Bronchial epithelial cell (primary cell): ENCODE data around the gene PLCB1. TPM values are rescaled to one million over a fixed set of nuclear protein-coding genes. Genes with fewer than 3 reads are reported as not detected.
A peak's percentile ranks its signal among the peaks of the same experiment; 100 is the strongest.

Experiments used
- DNase-seq: peaks from one replicate; pipeline ENCODE4 v3.0.0-alpha.2; 2010; ENCODE audit warnings: low read depth
- FAIRE-seq: peaks from 2 replicates; lab custom pipeline; 2011; peaks lifted over from hg19 to GRCh38; lab: Jason Lieb, UNC
- H3K27me3 ChIP-seq: 2 replicates; pipeline ENCODE4 v1.5.1; 2011; ENCODE audit warnings: low read length; ENCODE audit not compliant: control insufficient read depth, insufficient read depth
- H3K36me3 ChIP-seq: 2 replicates; pipeline ENCODE4 v1.5.1; 2011; ENCODE audit warnings: low read length; ENCODE audit not compliant: control insufficient read depth, insufficient read depth
- H3K4me3 ChIP-seq: 2 replicates; pipeline ENCODE4 v1.5.1; 2011; ENCODE audit warnings: mild to moderate bottlenecking, low read depth, low read length, control low read depth
- total RNA-seq: library from RNA; depleted of rRNA; stranded (reverse); fragments of >200 nt; gene quantifications from 2 replicates; pipeline ENCODE4 v1.2.1, GENCODE V29; 2014
- TF ChIP-seq, protein P1 (sequence below): IDR thresholded peaks from 2 replicates; pipeline ENCODE4 v1.5.1; 2011; ENCODE audit warnings: mild to moderate bottlenecking, moderate library complexity, low read length, control low read depth, inconsistent platforms; ENCODE audit not compliant: insufficient read depth, severe bottlenecking

The PLCB1 gene
- total RNA-seq, 1 donor from 2014 or later = 1.1 TPM

DNA sequence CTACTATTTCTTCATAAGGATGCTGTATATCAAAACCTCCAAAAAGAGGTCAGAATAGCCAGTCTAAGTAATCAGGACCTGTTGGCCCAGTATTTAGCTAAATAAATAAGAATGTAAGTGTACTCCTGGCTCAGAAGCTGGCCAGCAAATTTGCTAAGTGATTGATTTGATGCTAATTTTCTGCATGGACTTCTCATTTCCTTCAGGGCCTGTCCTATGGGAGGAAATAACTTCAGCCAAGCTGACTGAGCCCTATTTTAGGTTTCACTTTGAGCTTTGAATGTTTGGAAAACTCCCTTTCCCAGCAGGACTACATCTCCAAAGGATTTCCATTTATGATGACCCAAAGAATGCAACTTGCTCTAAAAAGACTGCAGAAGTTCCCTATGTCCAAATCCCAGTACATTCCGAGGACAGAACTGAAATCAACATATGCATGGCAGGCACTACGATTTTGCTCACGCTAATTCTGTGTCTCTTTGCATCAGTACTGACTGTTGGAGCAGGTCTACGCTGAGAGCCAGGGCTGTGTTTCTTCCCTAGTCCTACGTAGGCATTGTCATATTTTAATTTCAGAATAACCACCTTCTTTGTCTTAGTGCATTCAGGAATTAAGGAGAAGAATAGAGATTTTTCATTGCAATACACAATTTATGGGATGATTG is 495.4 kb downstream of the PLCB1 start:
- FAIRE-seq = no peak

DNA sequence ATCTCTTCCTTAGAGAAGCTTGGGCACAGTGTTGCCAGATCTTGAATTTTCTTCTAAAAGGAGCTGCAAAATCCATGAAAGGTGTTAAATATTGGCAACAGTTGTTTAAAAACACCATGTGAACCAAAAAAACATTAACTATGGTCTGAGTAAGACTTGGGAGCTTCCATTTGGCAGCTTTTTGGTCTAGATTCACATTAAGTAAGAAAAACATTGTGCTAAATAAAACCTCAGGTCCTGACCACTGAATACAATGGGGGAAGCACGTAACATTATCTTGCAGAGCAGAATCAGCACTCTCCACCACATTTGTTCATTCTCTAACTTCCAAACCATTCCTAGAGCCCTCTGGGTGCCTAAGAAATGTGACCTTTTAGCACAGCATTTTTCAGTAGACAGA is 499.2 kb downstream of the PLCB1 start:
- no peaks in the 10 kb centered on the region for H3K36me3 ChIP-seq
- no peak for FAIRE-seq
- TF ChIP-seq, protein P1, sequence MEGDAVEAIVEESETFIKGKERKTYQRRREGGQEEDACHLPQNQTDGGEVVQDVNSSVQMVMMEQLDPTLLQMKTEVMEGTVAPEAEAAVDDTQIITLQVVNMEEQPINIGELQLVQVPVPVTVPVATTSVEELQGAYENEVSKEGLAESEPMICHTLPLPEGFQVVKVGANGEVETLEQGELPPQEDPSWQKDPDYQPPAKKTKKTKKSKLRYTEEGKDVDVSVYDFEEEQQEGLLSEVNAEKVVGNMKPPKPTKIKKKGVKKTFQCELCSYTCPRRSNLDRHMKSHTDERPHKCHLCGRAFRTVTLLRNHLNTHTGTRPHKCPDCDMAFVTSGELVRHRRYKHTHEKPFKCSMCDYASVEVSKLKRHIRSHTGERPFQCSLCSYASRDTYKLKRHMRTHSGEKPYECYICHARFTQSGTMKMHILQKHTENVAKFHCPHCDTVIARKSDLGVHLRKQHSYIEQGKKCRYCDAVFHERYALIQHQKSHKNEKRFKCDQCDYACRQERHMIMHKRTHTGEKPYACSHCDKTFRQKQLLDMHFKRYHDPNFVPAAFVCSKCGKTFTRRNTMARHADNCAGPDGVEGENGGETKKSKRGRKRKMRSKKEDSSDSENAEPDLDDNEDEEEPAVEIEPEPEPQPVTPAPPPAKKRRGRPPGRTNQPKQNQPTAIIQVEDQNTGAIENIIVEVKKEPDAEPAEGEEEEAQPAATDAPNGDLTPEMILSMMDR = no peak
- H3K4me3 ChIP-seq = no peak overlapping the region
- H3K27me3 ChIP-seq = no peaks in the 10 kb centered on the region
- DNase-seq = no peak

More for the DNA sequence above, 495.4 kb downstream of the PLCB1 start:
- H3K36me3 ChIP-seq = no peaks in the 10 kb centered on the region
- no peak for DNase-seq
- H3K27me3 ChIP-seq = no peaks in the 10 kb centered on the region
- no peak overlapping the region for H3K4me3 ChIP-seq
- TF ChIP-seq, protein P1 = no peak

DNA sequence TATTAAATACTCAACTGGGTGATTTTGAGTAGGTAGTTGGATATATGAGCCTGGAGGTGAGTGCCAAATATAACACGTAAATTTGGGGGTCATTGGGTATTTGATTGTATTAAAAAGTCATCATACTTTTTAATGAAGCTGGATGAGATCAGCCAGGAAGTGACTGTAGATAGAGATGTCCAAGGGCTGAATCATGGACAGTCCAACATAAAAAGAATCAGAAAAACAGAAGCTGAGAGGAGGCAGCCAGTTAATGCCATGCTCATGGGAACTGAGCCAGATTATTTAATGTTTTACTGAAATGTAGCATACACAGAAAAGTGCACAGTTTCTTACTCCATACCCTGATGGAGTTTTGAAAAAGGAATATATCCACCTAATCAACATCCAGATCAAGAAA is 501.3 kb downstream of the PLCB1 start:
- DNase-seq (peak; percentile 8), FAIRE-seq (no peak)
- H3K36me3 ChIP-seq = no peaks in the 10 kb centered on the region
- TF ChIP-seq, protein P1 = no peak
- H3K4me3 ChIP-seq = no peak overlapping the region
- no peaks in the 10 kb centered on the region for H3K27me3 ChIP-seq

DNA sequence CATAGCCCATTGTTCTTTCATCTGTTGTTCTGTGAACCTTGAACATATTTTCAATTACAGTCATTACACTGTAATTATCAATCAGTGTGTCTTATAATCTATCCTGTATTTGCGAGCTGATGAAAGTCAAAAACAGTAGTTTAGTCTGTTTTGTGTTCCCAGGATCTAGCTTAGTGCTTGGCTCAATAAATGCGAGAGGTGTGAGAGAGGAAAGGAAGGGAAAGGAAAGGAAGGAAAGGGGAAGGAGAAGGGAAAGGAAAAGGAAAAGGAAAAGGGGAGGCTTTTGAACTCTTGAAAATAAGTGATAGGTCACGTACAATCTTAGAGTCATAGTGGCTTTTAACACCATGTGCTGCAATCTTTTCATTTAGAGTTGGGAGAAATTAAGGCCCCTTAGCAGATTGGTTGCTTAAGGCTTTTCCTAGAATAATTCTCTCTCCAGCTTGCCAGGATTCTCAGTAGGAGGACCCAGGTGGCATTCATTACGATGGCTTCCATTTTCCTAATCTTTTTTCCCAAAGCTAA is 503.0 kb downstream of the PLCB1 start:
- Histone ChIP-seq H3K27me3 (no peaks in the 10 kb centered on the region), H3K36me3 (no peaks in the 10 kb centered on the region), H3K4me3 (no peak overlapping the region)
- TF ChIP-seq, protein P1 = no peak
- DNase-seq = no peak
- FAIRE-seq = no peak

DNA sequence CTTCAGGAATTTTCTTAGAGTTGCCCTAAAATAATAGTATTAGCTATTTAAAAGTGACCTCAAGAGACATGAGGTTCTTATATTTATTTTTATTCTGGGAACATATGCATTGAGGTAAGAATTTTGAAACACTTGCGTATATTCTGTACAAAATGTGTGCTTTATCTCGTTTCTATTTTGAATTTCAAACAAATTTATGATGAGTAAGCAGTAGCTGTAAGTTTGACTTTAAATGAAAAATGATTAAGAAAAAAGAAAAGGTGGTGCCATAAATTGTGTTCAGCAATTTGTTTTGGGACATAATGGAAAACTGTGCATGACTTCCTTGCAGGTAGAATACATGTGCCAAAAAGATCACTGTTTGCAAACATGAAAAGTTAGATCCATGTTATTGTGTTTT is 503.8 kb downstream of the PLCB1 start:
- Histone ChIP-seq H3K4me3 (no peak overlapping the region), H3K27me3 (no peaks in the 10 kb centered on the region), H3K36me3 (no peaks in the 10 kb centered on the region)
- no peak for FAIRE-seq
- no peak for DNase-seq
- TF ChIP-seq, protein P1 = no peak
